ENCODE results near the gene SYNDIG1L. TPM values are rescaled to one million over a fixed set of nuclear protein-coding genes. Genes with fewer than 3 reads are reported as not detected.

Gene SYNDIG1L
- total RNA-seq, 1 experiment from 2014 or later = 1.4 TPM

- no peaks in the 10 kb centered on the region for H3K36me3 Mint-ChIP-seq
- ATAC-seq (no peak), DNase-seq (ENCODE audit: low spot score) (no peak)
- H3K4me3 Mint-ChIP-seq = no peak overlapping the region
- H3K27ac Mint-ChIP-seq = no peak overlapping the region
- peaks cover 2% of the 10 kb centered on the region; the same call in 1 of the 2 replicates for H3K27me3 Mint-ChIP-seq (ENCODE audit: low read depth)
- H3K4me1 Mint-ChIP-seq = peaks cover 15% of the 10 kb centered on the region
- ChIA-PET CTCF (interaction anchor here (0.8 to 1.0 kb wide), 2 partner anchors 9 to 10 kb away, joined by 3 read pairs; no protein-coding TSS in a partner anchor), POLR2A (no interaction called here)
- no peaks in the 10 kb centered on the region for H3K9me3 Mint-ChIP-seq
- TF ChIP-seq AR (CRISPR knock-in tag; IDR thresholded peaks at IDR 0.05) (no peak), NR2C2 (CRISPR knock-in tag; IDR thresholded peaks at IDR 0.05) (no peak), CREM (CRISPR knock-in tag; IDR thresholded peaks at IDR 0.05) (no peak)
- TF ChIP-seq, protein P1, sequence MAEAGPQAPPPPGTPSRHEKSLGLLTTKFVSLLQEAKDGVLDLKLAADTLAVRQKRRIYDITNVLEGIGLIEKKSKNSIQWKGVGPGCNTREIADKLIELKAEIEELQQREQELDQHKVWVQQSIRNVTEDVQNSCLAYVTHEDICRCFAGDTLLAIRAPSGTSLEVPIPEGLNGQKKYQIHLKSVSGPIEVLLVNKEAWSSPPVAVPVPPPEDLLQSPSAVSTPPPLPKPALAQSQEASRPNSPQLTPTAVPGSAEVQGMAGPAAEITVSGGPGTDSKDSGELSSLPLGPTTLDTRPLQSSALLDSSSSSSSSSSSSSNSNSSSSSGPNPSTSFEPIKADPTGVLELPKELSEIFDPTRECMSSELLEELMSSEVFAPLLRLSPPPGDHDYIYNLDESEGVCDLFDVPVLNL (CRISPR knock-in tag; IDR thresholded peaks at IDR 0.05; ENCODE audit: borderline replicate concordance, low read depth) = no peak
- TF ChIP-seq, protein P2, sequence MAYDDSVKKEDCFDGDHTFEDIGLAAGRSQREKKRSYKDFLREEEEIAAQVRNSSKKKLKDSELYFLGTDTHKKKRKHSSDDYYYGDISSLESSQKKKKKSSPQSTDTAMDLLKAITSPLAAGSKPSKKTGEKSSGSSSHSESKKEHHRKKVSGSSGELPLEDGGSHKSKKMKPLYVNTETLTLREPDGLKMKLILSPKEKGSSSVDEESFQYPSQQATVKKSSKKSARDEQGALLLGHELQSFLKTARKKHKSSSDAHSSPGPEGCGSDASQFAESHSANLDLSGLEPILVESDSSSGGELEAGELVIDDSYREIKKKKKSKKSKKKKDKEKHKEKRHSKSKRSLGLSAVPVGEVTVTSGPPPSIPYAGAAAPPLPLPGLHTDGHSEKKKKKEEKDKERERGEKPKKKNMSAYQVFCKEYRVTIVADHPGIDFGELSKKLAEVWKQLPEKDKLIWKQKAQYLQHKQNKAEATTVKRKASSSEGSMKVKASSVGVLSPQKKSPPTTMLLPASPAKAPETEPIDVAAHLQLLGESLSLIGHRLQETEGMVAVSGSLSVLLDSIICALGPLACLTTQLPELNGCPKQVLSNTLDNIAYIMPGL (CRISPR knock-in tag; IDR thresholded peaks at IDR 0.05) = no peak
Observed at GRCh38 chr14:74409441-74409840, 16.6 kb downstream of the SYNDIG1L start.

GRCh38 chr14:74408870-74409269, 17.1 kb downstream of the SYNDIG1L start:
- Mint-ChIP-seq H3K4me1 (peaks cover 11% of the 10 kb centered on the region), H3K27me3 (ENCODE audit: low read depth) (peaks cover 2% of the 10 kb centered on the region; the same call in 1 of the 2 replicates), H3K4me3 (no peak overlapping the region), H3K36me3 (no peaks in the 10 kb centered on the region), H3K27ac (no peak overlapping the region), H3K9me3 (no peaks in the 10 kb centered on the region)
- CTCF ChIA-PET = interaction anchor here (0.8 to 1.0 kb wide), 2 partner anchors 8 to 9 kb away, joined by 3 read pairs; no protein-coding TSS in a partner anchor
- ATAC-seq (no peak), DNase-seq (ENCODE audit: low spot score) (no peak)
- no peak for TF ChIP-seq EMX1 (CRISPR knock-in tag; IDR thresholded peaks at IDR 0.05)
- no peak for TF ChIP-seq ZNF671 (CRISPR knock-in tag; IDR thresholded peaks at IDR 0.05)
- TF ChIP-seq CBFB (CRISPR knock-in tag; IDR thresholded peaks at IDR 0.05; ENCODE audit: low read depth) = no peak
- no peak for TF ChIP-seq ATF6 (CRISPR knock-in tag; IDR thresholded peaks at IDR 0.05)
- POLR2A ChIA-PET = no interaction called here

- Mint-ChIP-seq H3K27ac (0 out of 2 replicates have a peak overlapping the region, but pooled peaks have one; percentile 49), H3K9me3 (no peaks in the 10 kb centered on the region), H3K27me3 (ENCODE audit: low read depth) (peaks cover 2% of the 10 kb centered on the region; the same call in 1 of the 2 replicates), H3K4me3 (no peak overlapping the region), H3K4me1 (peaks cover 5% of the 10 kb centered on the region), H3K36me3 (no peaks in the 10 kb centered on the region)
- ChIA-PET POLR2A (no interaction called here), CTCF (interaction anchor here (0.6 to 0.7 kb wide), 2 partner anchors 98 to 163 kb away, joined by 3 to 7 read pairs; no protein-coding TSS in a partner anchor)
- no peak for TF ChIP-seq ETV6 (CRISPR knock-in tag; IDR thresholded peaks at IDR 0.05)
- no peak for TF ChIP-seq MYBL2 (CRISPR knock-in tag; IDR thresholded peaks at IDR 0.05)
- TF ChIP-seq ZNF416 (CRISPR knock-in tag; IDR thresholded peaks at IDR 0.05) = no peak
- TF ChIP-seq JAZF1 (CRISPR knock-in tag; IDR thresholded peaks at IDR 0.05) = no peak
- no peak for TF ChIP-seq ZNF317 (CRISPR knock-in tag; IDR thresholded peaks at IDR 0.05; ENCODE audit: borderline replicate concordance, low read depth)
- no peak for TF ChIP-seq ZNF425 (CRISPR knock-in tag; conservative IDR thresholded peaks at IDR 0.05)
- TF ChIP-seq HMGA2 (CRISPR knock-in tag; IDR thresholded peaks at IDR 0.05) = no peak
- TF ChIP-seq AFF4 (CRISPR knock-in tag; IDR thresholded peaks at IDR 0.05; ENCODE audit: borderline replicate concordance) = no peak
- no peak for DNase-seq (ENCODE audit: low spot score)
- ATAC-seq = no peak
Observed at GRCh38 chr14:74407801-74408154, 18.2 kb downstream of the SYNDIG1L start.
